C4-2B (cell line): ENCODE data around the gene ANKRD12.

Experiments used
- H3K27ac ChIP-seq: fragments of 450-650 bp; 2 replicates; pipeline ENCODE4 v1.5.1; 2017
- ZFX ChIP-seq: fragments of 450-650 bp; IDR thresholded peaks from 2 replicates; pipeline ENCODE4 v1.6.1; 2017
- TF ChIP-seq, protein P1 (sequence below): fragments of 450-650 bp; conservative IDR thresholded peaks from 2 replicates; pipeline ENCODE4 v1.5.1; 2017; ENCODE audit warnings: mild to moderate bottlenecking

The ANKRD12 gene

DNA sequence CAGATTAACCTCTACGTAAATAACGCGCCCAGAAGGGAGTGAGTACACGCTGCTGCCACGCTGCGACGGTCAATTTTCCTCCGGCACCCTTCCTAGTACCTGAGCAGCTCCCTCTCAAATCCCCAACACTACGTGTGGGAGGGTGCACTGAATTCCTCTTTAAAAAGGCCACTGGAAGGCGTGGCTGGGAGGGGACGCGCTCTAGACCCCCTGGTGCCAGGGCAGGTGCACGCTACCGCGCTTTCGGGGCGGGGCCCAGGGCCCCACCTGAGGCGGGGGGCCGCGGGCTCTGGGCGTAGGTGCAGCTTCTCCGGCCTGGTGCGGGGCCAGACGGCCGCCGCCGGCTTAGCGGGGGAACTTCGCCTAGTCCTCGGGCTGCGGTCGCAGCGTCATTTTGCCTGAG, 668 bp upstream of the ANKRD12 start:
- TF ChIP-seq, protein P1, sequence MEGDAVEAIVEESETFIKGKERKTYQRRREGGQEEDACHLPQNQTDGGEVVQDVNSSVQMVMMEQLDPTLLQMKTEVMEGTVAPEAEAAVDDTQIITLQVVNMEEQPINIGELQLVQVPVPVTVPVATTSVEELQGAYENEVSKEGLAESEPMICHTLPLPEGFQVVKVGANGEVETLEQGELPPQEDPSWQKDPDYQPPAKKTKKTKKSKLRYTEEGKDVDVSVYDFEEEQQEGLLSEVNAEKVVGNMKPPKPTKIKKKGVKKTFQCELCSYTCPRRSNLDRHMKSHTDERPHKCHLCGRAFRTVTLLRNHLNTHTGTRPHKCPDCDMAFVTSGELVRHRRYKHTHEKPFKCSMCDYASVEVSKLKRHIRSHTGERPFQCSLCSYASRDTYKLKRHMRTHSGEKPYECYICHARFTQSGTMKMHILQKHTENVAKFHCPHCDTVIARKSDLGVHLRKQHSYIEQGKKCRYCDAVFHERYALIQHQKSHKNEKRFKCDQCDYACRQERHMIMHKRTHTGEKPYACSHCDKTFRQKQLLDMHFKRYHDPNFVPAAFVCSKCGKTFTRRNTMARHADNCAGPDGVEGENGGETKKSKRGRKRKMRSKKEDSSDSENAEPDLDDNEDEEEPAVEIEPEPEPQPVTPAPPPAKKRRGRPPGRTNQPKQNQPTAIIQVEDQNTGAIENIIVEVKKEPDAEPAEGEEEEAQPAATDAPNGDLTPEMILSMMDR: no peak
- TF ChIP-seq ZFX: peak; percentile 49; the same call in 1 of the 2 replicates
- peak overlapping the region; percentile 84 for H3K27ac ChIP-seq

DNA sequence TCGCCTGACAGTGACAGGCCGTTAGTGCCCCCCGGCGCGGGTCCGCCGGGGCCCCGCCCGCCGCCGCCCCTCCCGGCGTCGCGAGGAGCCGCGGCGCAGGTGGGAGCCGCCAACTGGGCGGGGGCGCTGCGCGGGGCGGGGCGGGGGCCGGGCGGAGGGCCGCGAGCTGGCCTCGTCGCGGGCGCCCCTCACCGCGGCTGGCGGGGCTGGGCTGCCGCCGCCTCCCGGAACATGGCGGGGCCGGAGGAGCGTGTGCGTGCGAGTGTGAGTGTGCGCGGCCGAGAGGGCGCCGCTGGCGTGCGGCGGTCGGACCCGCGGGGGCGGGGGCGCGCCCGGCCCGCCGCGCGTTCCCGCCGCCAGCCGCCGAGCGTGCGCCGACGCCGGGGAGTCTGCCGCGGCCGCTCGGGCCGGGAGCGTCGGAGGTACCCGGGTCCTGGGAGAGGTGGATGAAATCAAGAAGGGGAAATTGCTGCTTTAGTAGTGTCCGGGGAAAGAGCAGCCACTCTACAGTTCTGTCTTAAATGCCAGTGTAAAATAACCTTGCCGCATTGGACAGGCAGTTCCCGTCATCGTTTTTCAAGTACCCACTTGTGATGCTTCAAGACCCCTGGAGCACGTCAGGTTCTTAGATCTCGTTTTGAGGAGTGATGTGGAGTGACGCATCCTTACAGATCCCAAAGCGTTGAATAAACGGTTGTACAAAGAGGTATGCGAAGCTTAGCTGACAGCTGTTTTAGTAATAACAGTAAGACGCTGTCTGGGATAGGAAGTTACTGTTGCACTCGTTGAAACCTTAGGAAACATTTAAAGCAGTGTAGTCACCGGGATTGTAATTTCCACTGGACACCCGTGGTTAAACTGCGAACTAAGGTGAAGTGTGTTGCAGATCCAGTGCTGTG, 836 bp downstream of the ANKRD12 start:
- H3K27ac ChIP-seq: peak overlapping the region; percentile 84

DNA sequence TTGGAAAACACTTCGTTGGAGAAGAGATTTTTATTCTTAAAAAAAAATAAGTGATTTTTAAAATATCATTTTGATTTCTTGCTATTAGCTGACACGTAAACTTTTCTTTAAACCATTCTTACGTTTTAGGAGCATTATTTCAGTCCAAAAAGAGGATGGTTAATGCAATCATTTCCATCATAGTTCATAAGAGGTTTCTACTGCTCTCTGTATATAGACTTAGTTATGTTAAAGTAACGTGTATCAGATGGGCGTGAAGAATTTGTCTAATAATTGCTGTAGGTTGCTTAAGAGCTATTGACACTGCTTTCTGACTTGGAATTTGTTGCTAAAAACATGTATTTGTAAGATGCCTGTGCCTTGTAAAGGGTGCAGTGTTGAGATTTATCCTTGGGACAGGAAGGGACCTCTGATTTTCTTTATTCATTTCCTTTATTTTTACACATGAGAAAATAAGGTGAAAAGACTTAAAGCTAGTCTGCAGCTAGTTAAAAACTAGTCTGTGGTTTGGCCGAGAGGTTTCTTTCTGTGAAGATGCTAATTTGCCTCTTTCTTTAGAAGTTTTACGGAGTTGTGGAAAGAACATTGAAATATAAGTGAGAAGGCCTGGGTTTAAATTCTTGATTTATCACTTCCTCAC, 2.9 kb downstream of the ANKRD12 start:
- TF ChIP-seq ZFX: no peak
- TF ChIP-seq, protein P1: no peak
- H3K27ac ChIP-seq: no peak overlapping the region

More for the DNA sequence above, 836 bp downstream of the ANKRD12 start:
- 0 out of 2 replicates have a peak, but pooled peaks have one; percentile 18 for TF ChIP-seq ZFX
- TF ChIP-seq, protein P1: peak; percentile 12; the same call in 1 of the 2 replicates

DNA sequence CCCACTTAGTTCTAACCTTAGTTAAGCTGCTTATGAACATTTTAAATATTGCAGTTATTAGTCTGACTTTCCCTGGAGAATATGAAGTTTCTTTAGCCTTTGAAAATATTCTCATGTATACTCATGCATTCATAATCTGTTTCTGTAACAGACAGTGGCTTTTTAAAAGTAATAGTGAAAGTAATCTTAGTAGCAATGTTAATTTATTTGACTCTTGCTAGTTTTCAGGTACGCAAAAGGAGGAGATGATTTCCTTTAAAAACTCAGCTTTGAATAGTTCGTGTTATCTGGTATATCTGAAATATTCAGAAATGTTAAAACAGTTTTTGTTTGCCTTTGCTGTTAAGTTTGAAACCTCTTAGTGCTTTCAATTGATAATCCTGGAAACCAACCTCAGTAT, 3.8 kb downstream of the ANKRD12 start:
- no peak for TF ChIP-seq ZFX
- TF ChIP-seq, protein P1: no peak
- no peak overlapping the region for H3K27ac ChIP-seq

DNA sequence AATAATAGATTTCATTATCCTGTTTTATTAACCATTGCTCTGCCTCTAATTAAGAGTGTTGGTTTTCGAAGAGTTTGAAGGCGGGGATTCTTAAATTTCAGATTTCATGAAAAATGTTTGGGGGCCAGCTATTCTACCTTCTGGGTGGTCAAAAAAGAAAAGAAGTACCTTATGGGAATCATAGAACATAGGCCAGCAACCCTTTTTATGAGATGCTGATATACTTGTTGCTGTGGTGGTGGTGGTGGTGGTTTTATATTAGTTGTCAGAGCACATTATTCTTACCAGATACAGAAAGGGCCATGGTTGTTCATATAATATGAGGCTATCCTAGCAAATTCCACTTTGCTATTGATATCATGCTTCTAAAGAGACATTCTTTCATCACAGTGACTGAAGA, 4.4 kb downstream of the ANKRD12 start:
- TF ChIP-seq, protein P1: no peak
- TF ChIP-seq ZFX: no peak
- H3K27ac ChIP-seq: no peak overlapping the region

DNA sequence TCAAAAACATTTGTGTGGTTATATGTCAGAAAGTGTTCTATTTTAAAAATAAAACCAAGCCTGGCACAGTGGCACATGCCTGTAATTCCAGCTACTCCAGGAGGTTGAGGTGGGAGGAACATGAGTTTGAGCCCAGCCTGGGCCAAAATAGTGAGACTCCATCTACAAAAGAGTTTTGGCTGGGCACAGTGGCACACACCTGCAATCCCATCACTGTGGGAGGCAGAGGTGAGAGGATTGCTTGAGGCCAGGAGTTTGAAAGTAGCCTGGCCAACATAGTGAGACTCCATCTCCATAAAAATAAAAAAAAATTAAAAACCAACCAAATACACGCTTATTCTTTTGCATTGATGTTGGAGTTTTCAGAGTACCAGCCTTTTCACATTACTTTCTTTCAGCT, 9.6 kb downstream of the ANKRD12 start:
- no peak overlapping the region for H3K27ac ChIP-seq

More for the DNA sequence above, 9.6 kb downstream of the ANKRD12 start:
- TF ChIP-seq ZFX: no peak
- TF ChIP-seq, protein P1: no peak
